Nephron progenitor cell (in vitro differentiated cells): ENCODE results near the gene CIT.

Experiments
- DNase-seq: peaks from one replicate; pipeline ENCODE4 v3.0.0; 2021
- H3K27ac Mint-ChIP-seq: 2 replicates; pipeline ENCODE4 v1.8.0; 2021; ENCODE audit warnings: mild to moderate bottlenecking, moderate library complexity, mixed read lengths
- H3K27me3 Mint-ChIP-seq: 2 replicates; pipeline ENCODE4 v1.8.0; 2021; ENCODE audit warnings: mild to moderate bottlenecking, low read depth, mixed read lengths; ENCODE audit not compliant: poor library complexity
- H3K36me3 Mint-ChIP-seq: 2 replicates; pipeline ENCODE4 v1.8.0; 2021; ENCODE audit warnings: low read depth, mixed read lengths
- H3K4me1 Mint-ChIP-seq: 2 replicates; pipeline ENCODE4 v1.8.0; 2021; ENCODE audit warnings: mixed read lengths
- H3K4me3 Mint-ChIP-seq: 2 replicates; pipeline ENCODE4 v1.8.0; 2021; ENCODE audit warnings: mild to moderate bottlenecking, moderate library complexity, mixed read lengths
- H3K9me3 Mint-ChIP-seq: 2 replicates; pipeline ENCODE4 v1.8.0; 2021; ENCODE audit warnings: mild to moderate bottlenecking, moderate library complexity, mixed read lengths
- TF ChIP-seq, protein P1 (sequence below): fragments of 200-600 bp; sonication (generic); IDR thresholded peaks from 2 replicates; pipeline ENCODE4 v1.5.0; 2021; ENCODE audit warnings: antibody characterized with exemption

Gene CIT

DNA sequence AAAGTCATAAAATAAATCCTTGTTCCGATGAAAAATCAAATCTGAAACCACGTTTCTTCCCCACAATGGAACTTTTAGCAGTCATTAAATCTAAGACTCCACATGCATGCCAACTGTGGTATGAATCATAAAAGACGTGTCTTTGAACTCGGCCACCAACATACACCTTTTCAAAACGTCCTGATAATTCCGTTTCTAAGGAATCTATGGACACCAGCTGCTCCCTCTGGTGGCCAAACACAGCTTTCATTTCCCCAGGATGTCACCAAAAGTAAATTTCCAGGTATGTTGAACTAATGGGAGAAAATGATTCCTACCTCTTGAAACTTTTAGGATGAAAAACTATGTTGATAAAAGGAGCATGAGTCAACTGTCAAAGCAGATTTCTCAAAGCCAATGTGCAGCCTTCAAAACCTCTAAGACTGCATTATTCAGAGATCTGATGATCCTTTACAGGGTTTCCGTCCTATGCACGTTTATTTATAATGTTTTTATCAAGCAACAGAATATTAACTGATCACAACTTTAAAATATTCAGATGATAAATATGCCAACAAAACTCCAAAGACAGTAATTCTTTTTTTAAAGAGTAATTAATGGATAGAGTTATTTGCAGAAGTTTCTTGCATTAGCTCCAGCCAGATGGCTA is 96.2 kb downstream of the CIT start:
- DNase-seq, result peak; percentile 30
- H3K27me3 Mint-ChIP-seq, result peaks cover 3% of the 10 kb centered on the region
- H3K4me3 Mint-ChIP-seq, result no peak overlapping the region
- H3K4me1 Mint-ChIP-seq, result peaks cover 4% of the 10 kb centered on the region
- TF ChIP-seq, protein P1, sequence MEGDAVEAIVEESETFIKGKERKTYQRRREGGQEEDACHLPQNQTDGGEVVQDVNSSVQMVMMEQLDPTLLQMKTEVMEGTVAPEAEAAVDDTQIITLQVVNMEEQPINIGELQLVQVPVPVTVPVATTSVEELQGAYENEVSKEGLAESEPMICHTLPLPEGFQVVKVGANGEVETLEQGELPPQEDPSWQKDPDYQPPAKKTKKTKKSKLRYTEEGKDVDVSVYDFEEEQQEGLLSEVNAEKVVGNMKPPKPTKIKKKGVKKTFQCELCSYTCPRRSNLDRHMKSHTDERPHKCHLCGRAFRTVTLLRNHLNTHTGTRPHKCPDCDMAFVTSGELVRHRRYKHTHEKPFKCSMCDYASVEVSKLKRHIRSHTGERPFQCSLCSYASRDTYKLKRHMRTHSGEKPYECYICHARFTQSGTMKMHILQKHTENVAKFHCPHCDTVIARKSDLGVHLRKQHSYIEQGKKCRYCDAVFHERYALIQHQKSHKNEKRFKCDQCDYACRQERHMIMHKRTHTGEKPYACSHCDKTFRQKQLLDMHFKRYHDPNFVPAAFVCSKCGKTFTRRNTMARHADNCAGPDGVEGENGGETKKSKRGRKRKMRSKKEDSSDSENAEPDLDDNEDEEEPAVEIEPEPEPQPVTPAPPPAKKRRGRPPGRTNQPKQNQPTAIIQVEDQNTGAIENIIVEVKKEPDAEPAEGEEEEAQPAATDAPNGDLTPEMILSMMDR, result peak; percentile 72
- H3K9me3 Mint-ChIP-seq, result peaks cover 9% of the 10 kb centered on the region
- H3K27ac Mint-ChIP-seq, result no peak overlapping the region
- H3K36me3 Mint-ChIP-seq, result peaks cover 82% of the 10 kb centered on the region

DNA sequence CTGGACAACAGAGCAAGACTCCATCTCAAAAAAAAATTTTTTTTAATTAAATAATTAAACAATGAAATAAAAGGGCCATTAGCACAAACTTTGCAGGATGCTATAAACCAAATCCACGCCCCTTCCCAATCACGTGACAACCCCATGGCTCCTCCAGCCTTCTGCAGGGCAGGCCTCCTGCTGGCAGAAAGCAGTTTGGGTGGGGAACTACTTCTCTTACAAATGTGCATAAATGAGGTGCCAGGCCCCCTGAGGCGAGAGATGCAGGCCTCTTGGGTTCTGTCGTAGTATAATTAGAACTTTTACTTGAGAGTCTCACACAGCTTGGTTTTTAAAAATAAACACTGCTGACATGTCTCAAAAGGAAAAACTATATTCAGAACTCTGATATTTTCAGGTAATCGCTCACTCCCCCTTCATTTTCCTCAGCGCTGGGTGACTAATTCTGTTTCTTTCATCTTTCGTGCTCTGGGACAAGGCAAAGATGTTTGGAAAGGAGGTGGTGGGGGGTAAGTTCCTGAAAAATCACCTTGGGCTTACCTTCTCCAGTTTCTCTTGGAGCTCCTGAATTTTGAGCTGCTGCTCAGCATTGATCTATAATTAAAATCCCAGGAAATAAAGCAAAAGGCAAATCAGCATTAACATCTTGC is 101.7 kb downstream of the CIT start:
- no peak for DNase-seq
- Mint-ChIP-seq H3K4me3 (no peak overlapping the region), H3K4me1 (peaks cover 18% of the 10 kb centered on the region), H3K27me3 (no peaks in the 10 kb centered on the region), H3K36me3 (peaks cover 82% of the 10 kb centered on the region), H3K27ac (no peak overlapping the region), H3K9me3 (no peaks in the 10 kb centered on the region)
- TF ChIP-seq, protein P1, result no peak

DNA sequence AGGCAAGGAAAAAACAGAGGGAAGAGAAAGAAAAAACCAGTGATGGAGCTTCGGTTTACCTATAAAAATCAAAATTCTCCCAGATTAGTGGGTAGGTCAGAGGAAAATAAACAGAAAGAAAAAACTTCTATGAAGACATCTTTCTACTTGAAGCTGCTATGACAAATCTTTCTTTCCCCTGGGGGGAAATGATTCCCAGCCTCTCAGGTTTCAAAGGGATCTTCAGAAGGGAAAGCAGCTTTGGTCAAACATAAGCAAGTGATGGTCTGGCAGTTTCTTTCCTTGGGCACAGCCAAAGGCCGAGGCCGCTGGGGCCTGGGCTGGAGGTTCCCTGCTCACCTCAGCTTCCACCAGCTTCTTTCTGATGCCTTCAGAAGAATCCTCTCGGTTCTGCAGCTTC is 104.7 kb downstream of the CIT start:
- no peak overlapping the region for H3K4me3 Mint-ChIP-seq
- H3K9me3 Mint-ChIP-seq, result no peaks in the 10 kb centered on the region
- peaks cover 74% of the 10 kb centered on the region for H3K36me3 Mint-ChIP-seq
- no peaks in the 10 kb centered on the region for H3K27me3 Mint-ChIP-seq
- H3K4me1 Mint-ChIP-seq, result peaks cover 18% of the 10 kb centered on the region
- DNase-seq, result no peak
- H3K27ac Mint-ChIP-seq, result no peak overlapping the region
- TF ChIP-seq, protein P1, result no peak

DNA sequence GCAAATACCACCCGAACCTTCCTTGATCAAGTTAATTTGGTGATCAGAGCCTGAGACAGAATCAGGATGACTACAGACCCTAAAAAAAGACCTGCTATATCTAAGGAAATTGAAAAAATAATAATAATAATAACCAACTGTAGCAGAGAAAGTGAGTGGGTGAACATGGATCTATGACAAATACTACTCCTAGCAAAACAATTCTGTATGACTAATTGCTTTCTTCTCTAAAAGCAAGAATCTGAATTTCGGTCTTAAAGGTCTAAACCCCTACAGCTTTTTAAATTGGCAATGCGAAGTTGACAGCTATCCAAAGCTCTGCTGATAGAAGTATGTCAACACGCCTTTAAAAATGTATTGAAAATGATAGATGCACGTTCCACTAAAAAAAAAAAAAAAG is 107.0 kb downstream of the CIT start:
- H3K27ac Mint-ChIP-seq, result no peak overlapping the region
- DNase-seq, result no peak
- TF ChIP-seq, protein P1, result no peak
- peaks cover 14% of the 10 kb centered on the region for H3K4me1 Mint-ChIP-seq
- no peaks in the 10 kb centered on the region for H3K9me3 Mint-ChIP-seq
- peaks cover 72% of the 10 kb centered on the region for H3K36me3 Mint-ChIP-seq
- no peak overlapping the region for H3K4me3 Mint-ChIP-seq
- no peaks in the 10 kb centered on the region for H3K27me3 Mint-ChIP-seq

DNA sequence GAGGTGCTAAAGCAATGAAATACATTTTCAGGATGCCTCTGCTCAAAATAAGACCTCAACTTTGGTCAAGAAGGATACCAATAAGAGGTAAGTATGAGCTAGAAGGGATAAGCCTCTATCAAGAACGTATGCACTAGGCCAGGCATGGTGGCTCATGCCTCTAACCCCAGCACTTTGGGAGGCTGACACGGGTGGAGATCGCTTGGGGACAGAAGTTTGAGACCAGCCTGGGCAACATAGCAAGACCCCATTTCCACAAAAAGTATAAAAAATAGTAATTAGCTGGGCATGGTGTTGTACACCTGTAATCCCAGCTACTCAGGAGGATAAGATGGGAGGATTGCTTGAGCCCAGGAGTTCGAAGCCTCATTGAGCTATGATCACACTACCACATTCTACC is 114.5 kb downstream of the CIT start:
- Mint-ChIP-seq H3K27ac (no peak overlapping the region), H3K4me1 (no peaks in the 10 kb centered on the region), H3K36me3 (peaks cover 89% of the 10 kb centered on the region), H3K4me3 (no peak overlapping the region), H3K9me3 (no peaks in the 10 kb centered on the region), H3K27me3 (peaks cover 3% of the 10 kb centered on the region)
- no peak for DNase-seq
- TF ChIP-seq, protein P1, result no peak

DNA sequence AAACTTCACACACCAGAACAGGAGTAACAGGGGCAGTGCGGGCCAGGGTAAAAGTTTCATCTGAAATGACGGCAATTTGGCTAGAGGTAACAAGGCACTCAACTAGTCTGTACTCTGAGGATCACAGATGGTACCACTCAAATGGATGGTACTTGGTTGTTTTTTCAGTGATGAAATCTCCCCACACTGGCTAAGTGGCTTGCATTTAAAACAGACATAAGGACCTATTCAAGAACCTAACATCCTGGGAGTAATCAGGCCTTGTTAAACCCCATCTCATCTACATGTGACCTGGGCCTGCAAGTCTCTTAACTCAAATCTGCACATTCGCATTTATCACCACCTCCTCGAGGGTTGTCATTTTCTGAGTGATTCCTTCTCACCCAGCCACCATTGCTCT is 118.4 kb downstream of the CIT start:
- peaks cover 3% of the 10 kb centered on the region for H3K27me3 Mint-ChIP-seq
- DNase-seq, result no peak
- no peak overlapping the region for H3K27ac Mint-ChIP-seq
- H3K4me3 Mint-ChIP-seq, result no peak overlapping the region
- TF ChIP-seq, protein P1, result no peak
- no peaks in the 10 kb centered on the region for H3K9me3 Mint-ChIP-seq
- H3K4me1 Mint-ChIP-seq, result no peaks in the 10 kb centered on the region
- peaks cover 83% of the 10 kb centered on the region for H3K36me3 Mint-ChIP-seq
